GM21723 (cell line): ENCODE data around the gene BDKRB2.
A peak's percentile ranks its signal among the peaks of the same experiment; 100 is the strongest.

Experiments used
- ATAC-seq: cut with Tn5 transposase; IDR thresholded peaks from one replicate; pipeline ENCODE4 v1.9.1; 2021; ENCODE audit warnings: mild to moderate bottlenecking, moderate library complexity; ENCODE audit not compliant: unreplicated experiment

The BDKRB2 gene

DNA sequence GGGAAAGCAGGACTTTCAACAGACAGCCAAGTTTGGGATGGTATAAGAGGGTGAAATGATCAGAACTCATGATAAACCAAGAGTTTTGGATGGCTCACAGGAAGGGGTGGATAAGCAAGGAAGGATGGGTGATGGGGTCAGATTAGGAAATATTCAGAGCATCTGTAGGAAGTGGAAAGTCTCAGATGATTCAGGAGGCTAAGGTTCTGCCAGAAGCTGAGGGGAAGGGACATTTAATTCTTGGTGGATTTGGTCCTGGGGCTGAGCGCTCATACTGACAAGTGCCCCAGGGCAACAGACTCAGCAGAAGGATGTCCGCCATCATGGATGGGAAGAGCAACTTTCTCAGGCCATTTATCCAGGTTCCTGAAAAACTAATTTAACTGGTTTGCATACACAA, 28.4 kb upstream of the BDKRB2 start:
- ATAC-seq, result no peak

DNA sequence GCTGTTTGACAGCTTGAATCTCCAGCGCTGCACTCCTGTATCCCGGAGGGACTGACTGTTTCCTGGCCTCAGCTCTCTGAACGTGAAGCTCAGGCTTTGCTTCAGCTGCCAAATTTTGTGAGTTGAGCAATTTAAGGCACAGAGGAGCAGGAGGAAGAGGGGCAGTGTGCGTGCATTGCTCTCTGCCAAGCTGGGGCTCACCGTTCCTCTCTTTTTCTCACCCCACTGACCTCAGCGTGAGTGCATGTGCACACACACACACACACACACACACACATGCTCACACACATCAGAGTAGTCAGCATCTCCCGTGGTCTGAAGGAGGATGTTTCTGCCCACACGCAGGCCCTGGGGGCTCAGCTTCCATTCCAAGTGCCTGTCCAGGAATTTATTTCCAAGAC, 27.8 kb upstream of the BDKRB2 start:
- ATAC-seq, result no peak

GRCh38 chr14:96177766-96178375, 26.8 kb upstream of the BDKRB2 start:
- peak; percentile 61 for ATAC-seq

DNA sequence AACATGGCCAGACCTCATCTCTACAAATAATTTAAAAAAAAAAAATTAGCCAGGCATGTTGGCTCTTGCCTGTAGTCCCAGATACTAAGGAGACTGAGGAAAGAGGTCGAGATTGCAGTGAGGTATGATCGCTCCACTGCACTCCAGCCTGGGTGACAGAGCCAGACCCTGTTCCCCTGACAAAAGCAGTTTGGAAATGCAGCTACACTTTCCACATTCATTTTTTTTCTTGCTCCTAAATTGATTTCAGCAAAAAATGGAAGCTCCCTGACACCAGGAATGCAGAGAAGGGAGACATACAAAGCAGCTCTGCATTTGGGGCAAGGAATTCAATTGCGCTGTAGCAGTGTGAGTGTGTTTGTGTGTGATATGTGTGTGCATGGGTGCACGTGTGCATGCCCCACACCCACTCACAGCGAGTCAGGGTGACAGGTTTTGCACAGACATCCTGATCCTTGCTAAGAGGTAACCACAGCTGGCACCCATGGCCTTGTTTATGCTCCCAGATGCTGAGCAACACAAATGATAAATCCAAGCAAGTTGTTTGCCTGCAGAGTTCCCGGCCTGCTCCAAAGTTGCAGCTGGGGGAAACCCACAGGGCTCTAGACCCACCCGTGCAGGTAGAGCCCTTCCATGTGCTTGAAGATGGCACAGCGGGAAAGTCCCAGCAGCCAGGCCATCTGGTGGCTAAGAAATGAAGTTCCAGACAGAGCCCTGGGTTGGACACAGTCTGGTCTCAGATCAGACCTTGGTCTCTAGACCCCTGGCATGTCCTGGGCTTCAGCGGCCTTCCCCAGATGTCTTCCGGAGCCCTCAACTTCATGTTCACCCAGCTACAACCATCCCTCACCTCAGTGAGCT, 25.9 kb upstream of the BDKRB2 start:
- no peak for ATAC-seq

- no peak for ATAC-seq
Measured at GRCh38 chr14:96180043-96180874, 24.4 kb upstream of the BDKRB2 start.

- ATAC-seq, result no peak
Measured at GRCh38 chr14:96181186-96182056, 23.2 kb upstream of the BDKRB2 start.

GRCh38 chr14:96182546-96182945, 22.1 kb upstream of the BDKRB2 start:
- ATAC-seq, result no peak

GRCh38 chr14:96184737-96185136, 19.9 kb upstream of the BDKRB2 start:
- ATAC-seq, result no peak

DNA sequence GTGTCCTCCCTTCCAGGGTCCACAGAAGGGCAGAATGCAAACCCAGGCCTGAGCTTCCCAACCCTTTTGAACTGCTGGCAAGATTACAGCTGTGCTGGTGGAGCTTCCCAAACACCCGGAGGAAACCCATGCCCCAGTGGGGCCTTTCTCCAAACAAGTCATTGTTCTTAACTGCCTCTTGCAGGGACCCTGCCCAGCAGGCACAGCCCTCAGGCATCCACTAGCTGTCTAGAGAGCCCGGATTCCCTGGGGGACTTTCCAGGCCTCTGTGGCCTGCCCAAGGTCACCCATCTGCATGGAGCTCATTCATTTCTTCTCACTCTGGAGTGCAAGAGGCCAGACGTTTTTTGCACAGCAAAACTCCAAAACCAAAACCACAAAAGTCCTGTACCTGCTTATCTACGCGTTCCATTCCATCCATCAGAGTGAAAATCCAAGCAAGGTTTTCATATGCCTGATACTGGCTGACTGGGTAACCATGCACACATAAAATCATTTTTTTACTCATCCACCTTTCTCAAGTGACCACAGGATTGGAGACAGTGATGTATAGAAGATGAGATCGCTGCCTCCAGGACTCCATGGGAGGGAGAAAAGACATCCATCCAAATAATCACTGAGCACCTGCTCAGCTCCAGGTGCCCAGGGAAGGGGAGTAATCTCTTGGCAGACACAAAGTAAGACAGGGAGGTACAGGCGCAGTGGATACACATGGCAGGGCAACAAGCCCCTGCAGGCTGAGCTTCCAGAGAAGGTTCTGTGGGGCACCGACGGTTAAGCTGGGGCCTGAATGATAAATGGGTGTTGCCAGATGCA, 17.2 kb upstream of the BDKRB2 start:
- no peak for ATAC-seq

- no peak for ATAC-seq
Measured at GRCh38 chr14:96189281-96189711, 15.3 kb upstream of the BDKRB2 start.

- ATAC-seq, result no peak
Measured at GRCh38 chr14:96191353-96191752, 13.3 kb upstream of the BDKRB2 start.

- no peak for ATAC-seq
Measured at GRCh38 chr14:96191841-96192462, 12.7 kb upstream of the BDKRB2 start.

GRCh38 chr14:96192975-96193805, 11.4 kb upstream of the BDKRB2 start:
- ATAC-seq, result no peak

DNA sequence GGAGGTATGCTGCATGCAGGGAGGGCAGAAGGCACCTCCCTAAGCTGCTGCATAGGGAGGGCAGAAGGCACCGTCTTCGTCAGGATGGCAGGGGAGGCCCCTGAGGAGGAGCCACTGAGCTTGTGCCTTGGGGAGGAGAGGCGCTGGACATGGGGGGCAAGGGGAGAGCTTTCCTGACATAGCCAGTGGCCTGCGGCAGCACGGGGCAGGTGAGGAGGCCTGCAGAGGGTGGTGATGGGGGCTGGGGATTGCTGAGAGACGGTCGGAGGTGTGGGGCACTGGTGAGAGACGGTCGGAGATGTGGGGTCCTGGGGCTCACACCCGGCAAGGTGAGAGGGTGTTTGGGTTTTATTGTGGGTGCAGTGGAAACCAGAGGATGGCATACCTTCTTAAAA, 10.4 kb upstream of the BDKRB2 start:
- ATAC-seq, result no peak

DNA sequence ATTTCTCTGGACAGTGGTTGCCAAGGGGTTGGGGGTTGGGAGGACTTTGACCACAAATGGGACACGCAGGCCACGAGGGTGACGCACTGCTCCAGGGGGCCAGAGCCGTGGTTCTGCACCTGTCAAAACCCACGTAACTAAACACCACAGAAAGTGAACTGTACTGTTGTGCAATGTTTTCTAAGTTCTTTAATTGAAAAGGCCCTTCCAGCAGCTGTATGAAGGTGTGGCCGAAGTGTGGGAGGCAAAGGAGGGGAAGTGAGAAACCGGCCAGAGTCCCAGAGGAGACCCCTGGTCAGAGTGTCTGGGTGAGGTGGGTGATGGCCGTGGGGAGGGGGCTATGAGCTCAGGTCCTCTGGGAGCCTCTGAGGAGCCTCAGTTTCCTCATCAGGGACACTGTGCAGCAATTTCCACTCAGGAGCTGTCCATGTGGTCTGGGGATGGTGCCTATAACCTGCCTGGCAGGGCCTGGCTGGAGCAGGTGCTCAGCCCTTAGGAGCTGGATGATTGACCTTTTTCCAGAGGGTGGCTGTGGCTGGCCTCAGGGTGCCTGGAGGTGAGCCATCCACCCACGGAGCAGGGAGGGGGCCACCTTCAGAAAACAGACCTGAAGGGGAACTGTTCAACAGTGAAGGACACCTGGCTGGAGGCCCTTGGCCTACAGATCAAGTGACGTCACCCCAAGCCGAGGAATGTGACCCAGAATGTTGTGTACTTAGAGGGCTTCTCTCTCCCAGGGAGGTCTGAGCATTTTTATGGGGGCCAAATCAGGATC, 9.8 kb upstream of the BDKRB2 start:
- no peak for ATAC-seq

DNA sequence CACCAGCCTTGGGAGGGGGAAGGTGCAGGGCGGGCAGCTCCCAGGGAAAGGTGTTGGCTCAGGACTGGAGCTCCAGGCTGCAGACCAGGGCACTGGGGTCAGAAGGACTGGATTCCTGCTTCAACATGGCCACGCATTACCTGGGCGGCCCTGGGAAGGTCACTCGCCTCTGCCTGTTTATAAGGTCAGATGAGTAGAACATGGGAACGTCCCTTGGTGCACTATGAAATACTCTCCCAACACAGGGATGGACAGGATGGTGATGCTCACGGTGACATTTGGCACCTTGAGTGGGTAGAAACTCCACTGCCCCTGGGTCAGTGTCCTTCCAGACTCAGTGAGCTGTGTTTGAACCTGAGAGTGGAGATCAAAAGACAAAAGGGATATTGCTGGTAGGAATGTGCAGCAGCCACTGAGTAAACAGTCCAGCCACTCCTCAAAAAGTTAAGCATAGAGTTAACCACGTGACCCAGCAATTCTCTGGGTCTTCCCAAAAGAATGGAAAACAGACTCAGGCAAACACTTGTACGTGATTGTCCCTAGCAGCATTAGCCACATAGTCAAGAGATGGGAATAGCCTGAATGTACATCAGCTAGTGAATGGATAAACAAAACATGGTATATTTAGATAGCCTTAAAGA, 9.1 kb upstream of the BDKRB2 start:
- ATAC-seq, result no peak

DNA sequence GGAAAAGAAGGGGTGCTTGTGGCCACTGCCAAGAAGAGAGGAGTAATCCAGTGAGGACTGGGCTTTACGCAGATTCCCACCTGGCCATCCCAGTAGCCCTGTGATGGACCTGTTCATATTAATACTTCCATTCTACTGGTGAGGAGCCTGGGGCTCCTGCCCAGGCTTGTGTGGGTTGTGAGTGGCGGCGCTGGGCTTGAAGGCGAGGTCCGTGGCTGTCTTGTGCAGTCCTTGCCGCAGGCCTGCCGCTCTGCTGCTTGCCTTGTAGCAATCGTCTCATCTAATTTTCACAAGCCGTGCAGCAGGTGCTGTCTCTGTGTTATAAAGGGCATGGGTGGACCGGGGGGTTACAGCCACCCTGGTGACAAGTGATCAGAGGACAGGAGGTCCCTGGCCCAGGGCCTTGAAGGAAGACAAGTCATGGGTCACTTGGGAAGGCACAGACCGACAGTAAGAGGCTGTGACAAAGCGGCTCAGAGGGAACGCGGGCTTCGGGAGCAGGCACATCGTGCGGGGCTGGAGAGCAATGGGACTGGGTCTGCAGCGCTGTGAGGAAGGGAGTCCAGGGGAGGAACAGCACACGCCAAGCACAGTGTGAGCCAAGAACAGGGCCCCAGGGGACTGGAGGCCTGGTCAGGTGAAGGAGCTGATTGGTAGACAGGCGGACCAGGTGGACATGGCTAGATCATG, 7.3 kb upstream of the BDKRB2 start:
- ATAC-seq, result no peak
